H1 (cell line): ENCODE data around the gene SEC61B.

Experiments used
- TF ChIP-seq, protein P1 (sequence below): IDR thresholded peaks from 2 replicates; pipeline ENCODE4 v1.6.1; 2012; ENCODE audit warnings: inconsistent platforms
- TF ChIP-seq, protein P2 (sequence below), 3 experiments: IDR thresholded peaks; 1 replicate in 2 of 3; 2 replicates in 1 of 3; pipeline versions ENCODE4 v1.5.1 to v1.6.1; 2011; ENCODE audit warnings: low read length in 3 of 3, mild to moderate bottlenecking in 3 of 3, inconsistent platforms in 2 of 3, low read depth in 1 of 3, moderate library complexity in 1 of 3; ENCODE audit not compliant: insufficient read depth in 1 of 3; ENCODE audit errors: control extremely low read depth in 1 of 3

GRCh38 chr9:99264070-99264680 lies 42.1 kb downstream of the SEC61B start:
- TF ChIP-seq, protein P1, sequence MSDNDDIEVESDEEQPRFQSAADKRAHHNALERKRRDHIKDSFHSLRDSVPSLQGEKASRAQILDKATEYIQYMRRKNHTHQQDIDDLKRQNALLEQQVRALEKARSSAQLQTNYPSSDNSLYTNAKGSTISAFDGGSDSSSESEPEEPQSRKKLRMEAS = 0 out of 2 replicates have a peak, but pooled peaks have one; percentile 11
- TF ChIP-seq, protein P2, sequence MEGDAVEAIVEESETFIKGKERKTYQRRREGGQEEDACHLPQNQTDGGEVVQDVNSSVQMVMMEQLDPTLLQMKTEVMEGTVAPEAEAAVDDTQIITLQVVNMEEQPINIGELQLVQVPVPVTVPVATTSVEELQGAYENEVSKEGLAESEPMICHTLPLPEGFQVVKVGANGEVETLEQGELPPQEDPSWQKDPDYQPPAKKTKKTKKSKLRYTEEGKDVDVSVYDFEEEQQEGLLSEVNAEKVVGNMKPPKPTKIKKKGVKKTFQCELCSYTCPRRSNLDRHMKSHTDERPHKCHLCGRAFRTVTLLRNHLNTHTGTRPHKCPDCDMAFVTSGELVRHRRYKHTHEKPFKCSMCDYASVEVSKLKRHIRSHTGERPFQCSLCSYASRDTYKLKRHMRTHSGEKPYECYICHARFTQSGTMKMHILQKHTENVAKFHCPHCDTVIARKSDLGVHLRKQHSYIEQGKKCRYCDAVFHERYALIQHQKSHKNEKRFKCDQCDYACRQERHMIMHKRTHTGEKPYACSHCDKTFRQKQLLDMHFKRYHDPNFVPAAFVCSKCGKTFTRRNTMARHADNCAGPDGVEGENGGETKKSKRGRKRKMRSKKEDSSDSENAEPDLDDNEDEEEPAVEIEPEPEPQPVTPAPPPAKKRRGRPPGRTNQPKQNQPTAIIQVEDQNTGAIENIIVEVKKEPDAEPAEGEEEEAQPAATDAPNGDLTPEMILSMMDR (IDR thresholded peaks at IDR 0.05; ENCODE audit: control extremely low read depth in 1 of 3, insufficient read depth in 1 of 3, low read depth in 1 of 3, low read length in 3 of 3) = peak; percentile 46 to 74 (median 58); a peak in 3 of 4 replicates
